Activated T-helper 17 cell treated with anti-CD3 and anti-CD28 coated beads, Interleukin-2, amount 50 U/mL, for 72 hours (primary cell): Measurements from ENCODE around the gene CTXND1. TPM values are rescaled to one million over a fixed set of nuclear protein-coding genes. Genes with fewer than 3 reads are reported as not detected.
"Not testable (repeated sequence)": the region's sequence is repeated elsewhere in the genome, so short reads cannot be mapped to it uniquely, and the experiment has no call there.

ENCODE experiments used
- ATAC-seq: fragments of 150-1000 bp; cut with Tn5 transposase; replicated peaks from 2 replicates; pipeline ENCODE4 v1.10.0; 2021; ENCODE audit warnings: mild to moderate bottlenecking, moderate library complexity
- H3K27ac Mint-ChIP-seq: one replicate; pipeline ENCODE4 v1.8.0; 2022; ENCODE audit warnings: mixed read lengths
- H3K27me3 Mint-ChIP-seq: one replicate; pipeline ENCODE4 v1.8.0; 2022; ENCODE audit warnings: mixed read lengths
- H3K36me3 Mint-ChIP-seq: one replicate; pipeline ENCODE4 v1.8.0; 2022; ENCODE audit warnings: low read depth, mild to moderate bottlenecking, mixed read lengths
- H3K4me1 Mint-ChIP-seq: one replicate; pipeline ENCODE4 v1.8.0; 2022; ENCODE audit warnings: mixed read lengths
- H3K4me3 Mint-ChIP-seq: one replicate; pipeline ENCODE4 v1.8.0; 2022; ENCODE audit warnings: mild to moderate bottlenecking, mixed read lengths
- H3K9me3 Mint-ChIP-seq: one replicate; pipeline ENCODE4 v1.8.0; 2022; ENCODE audit warnings: mixed read lengths
- total RNA-seq, 2 donors: library from RNA; stranded (reverse); gene quantifications; one replicate each; pipeline ENCODE4 v1.2.3, GENCODE V29; 2022

Gene CTXND1
- total RNA-seq, 2 donors from 2014 or later, result not detected

DNA sequence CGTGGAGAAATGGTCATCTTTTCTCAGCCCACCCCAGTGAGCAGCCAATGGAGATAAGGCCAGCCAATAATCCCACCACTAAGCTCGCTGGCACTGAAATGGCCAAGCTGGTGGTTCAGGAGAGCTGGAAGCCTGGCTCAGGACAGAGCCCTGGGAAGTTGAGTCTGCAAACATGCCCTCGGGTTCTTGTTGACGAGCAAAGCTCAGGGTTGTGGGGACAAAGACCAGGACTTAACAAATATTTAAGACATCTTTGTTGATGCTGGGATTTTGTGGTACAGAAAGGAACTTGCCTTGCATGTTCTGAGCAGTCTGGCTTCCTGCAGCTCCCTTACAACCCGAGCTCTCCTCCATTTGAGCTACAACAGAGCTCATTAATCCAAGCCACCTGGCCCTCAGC, 94.8 kb downstream of the CTXND1 start:
- Mint-ChIP-seq H3K4me3 (no peak overlapping the region), H3K27ac (no peak overlapping the region), H3K36me3 (peaks cover 49% of the 10 kb centered on the region), H3K27me3 (no peaks in the 10 kb centered on the region), H3K9me3 (no peaks in the 10 kb centered on the region), H3K4me1 (peaks cover 37% of the 10 kb centered on the region)
- ATAC-seq, result no peak

DNA sequence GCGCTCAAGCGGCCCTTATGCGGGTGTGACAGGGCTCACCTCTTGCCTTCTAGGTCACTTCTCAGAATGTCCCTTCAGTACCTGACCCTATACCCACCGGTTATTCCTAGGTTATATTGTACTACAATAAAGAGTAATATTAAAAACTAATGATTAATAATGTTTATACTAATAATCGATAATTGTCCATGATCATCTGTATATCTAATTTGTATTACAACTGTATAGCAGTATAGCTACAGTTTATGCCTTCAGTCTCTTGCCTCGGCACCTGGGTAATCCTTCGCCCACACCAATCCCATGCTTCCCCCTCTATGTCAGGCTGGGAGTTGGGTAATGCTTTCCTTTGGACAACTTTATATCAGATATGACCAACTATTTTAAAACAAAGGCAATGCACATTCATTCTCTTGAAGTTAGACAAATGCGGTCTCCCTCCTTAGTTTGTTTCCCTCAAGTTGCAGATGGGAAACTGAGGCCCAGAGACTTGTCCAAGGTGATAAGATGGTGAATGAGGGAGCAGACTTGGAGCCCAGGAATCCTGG, 95.8 kb downstream of the CTXND1 start:
- peaks cover 40% of the 10 kb centered on the region for H3K4me1 Mint-ChIP-seq

GRCh38 chr15:80155378-80156175, 96.4 kb downstream of the CTXND1 start:
- H3K4me1 Mint-ChIP-seq, result peaks cover 34% of the 10 kb centered on the region
- not testable (repeated sequence) for ATAC-seq, H3K27me3 Mint-ChIP-seq, H3K9me3 Mint-ChIP-seq
- peak overlapping the region; percentile 89 for H3K4me3 Mint-ChIP-seq
- peaks cover 34% of the 10 kb centered on the region for H3K36me3 Mint-ChIP-seq
- H3K27ac Mint-ChIP-seq, result peak overlapping the region; percentile 42

More for the DNA sequence above, 95.8 kb downstream of the CTXND1 start:
- Mint-ChIP-seq H3K9me3 (no peaks in the 10 kb centered on the region), H3K4me3 (no peak overlapping the region), H3K36me3 (peaks cover 41% of the 10 kb centered on the region), H3K27me3 (no peaks in the 10 kb centered on the region), H3K27ac (no peak overlapping the region)
- ATAC-seq, result no peak

DNA sequence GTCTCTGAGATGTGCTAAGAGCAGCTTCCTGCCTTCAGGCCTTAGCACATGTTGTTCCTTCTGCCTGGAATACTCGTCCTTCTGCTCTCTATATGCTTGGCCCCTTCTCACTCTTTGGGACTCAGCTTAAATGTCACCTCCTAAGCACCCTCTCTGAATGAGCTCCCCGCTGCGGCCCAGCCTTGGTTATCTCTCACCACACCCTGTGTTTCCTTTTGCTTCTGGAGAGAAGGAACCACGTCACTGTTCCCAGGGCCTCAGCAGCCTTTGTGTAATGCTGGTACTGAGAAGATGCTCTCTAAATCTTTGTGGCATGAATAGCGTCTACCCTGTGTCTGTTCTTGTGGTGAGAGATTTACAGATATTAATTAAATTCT, 97.0 kb downstream of the CTXND1 start:
- Mint-ChIP-seq H3K36me3 (peaks cover 28% of the 10 kb centered on the region), H3K27ac (peak overlapping the region; percentile 42), H3K4me1 (peaks cover 28% of the 10 kb centered on the region), H3K4me3 (peak overlapping the region; percentile 89), H3K27me3 (no peaks in the 10 kb centered on the region), H3K9me3 (no peaks in the 10 kb centered on the region)
- ATAC-seq, result no peak

DNA sequence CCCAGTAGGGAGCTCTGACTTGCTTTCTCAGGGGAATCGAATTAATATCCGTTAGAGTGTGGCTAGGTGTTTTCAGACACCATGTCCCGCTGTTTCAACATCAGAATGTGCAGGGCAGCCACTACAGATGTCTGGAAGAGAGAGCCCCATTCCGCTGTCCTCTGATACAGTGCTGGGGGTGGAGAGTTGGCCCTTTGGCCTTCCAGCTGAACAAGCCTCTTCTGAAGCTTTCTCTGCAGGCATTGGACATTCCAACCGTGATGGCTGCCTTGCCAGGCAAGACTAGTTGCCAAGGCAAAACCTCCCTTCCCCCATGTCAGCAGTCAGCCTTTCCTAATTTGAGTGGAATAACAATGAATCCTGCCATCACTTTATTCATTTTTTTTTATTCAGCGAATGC, 97.7 kb downstream of the CTXND1 start:
- Mint-ChIP-seq H3K4me3 (peak overlapping the region; percentile 89), H3K27me3 (no peaks in the 10 kb centered on the region), H3K4me1 (peaks cover 21% of the 10 kb centered on the region), H3K9me3 (no peaks in the 10 kb centered on the region), H3K27ac (peak overlapping the region; percentile 42), H3K36me3 (peaks cover 22% of the 10 kb centered on the region)
- ATAC-seq, result no peak

DNA sequence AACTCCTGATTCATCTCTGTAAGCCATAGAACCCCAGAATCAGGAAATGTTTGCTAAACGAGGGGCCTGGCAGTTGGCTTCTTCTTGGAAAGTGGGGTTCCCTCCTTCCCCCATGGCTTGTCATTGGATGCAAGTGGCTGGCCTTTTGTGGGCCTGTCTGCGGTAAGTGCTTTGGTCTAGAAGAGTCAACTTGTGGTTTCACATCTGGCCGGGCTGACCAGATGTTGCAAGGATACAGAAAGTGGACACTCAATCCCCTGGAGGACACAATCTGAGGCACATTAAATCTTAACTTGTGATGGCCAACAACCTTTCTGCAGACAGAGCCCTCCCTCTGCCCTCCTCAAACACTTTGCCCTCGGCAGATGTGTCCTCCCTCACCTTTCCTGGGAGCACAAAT, 98.1 kb downstream of the CTXND1 start:
- no peaks in the 10 kb centered on the region for H3K9me3 Mint-ChIP-seq
- H3K27ac Mint-ChIP-seq, result peak overlapping the region; percentile 90
- no peak for ATAC-seq
- no peaks in the 10 kb centered on the region for H3K27me3 Mint-ChIP-seq
- peak overlapping the region; percentile 89 for H3K4me3 Mint-ChIP-seq
- H3K36me3 Mint-ChIP-seq, result peaks cover 18% of the 10 kb centered on the region
- H3K4me1 Mint-ChIP-seq, result peaks cover 19% of the 10 kb centered on the region

DNA sequence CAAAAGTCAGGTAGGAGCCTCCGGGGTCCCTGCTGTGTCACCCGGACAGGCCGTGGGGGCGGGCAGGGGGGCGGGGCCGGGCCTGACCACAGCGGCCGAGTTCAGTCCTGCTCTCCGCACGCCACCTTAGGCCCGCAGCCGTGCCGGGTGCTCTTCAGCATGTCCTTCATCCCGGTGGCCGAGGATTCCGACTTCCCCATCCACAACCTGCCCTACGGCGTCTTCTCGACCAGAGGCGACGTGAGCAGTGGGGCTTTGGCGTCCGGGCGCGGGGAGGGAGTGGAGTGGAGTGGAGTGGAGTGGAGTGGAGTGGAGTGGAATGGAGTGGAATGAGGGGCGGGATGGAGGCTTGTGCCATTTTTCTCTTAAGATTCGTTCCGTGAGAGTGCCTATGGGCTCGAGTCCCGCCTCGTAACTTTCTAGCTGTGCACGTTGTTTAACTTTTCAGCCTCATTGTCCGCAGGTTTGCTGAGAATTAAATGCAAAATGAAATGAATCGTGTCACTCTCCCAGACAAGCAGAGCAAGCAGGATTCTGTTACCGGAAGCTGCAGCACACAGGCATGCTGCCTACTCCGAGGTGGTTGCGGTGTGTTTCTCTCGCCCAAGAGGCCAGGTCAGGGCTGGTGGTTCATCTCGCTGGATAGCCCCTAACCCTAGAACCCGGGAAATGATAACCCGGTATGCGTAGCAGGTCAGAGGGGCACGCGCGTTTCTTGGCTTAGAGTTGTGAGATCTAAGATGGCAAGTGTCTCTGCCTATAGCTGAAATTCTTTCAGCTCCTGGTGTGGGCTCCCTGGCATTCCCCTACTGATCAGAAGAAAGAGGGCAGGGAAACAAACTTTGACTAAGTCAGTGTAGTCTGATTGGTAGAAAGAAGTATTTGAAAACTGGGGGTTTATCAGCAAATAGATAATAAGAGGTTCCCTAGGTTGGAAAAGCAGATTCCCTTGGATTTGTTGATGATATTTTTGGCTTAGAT, 98.8 kb downstream of the CTXND1 start, which contains the start of gene FAH:
TSS of gene FAH (plus strand) at position 104 of the 981 bp plus-strand sequence. CDS start at position 160, 56 bp downstream.
- Mint-ChIP-seq H3K27ac (peak within 1 kb of the TSS; percentile 90), H3K27me3 (no peaks in the 10 kb centered on the region), H3K4me3 (peak within 1 kb of the TSS; percentile 89), H3K4me1 (peaks cover 19% of the 10 kb centered on the region), H3K9me3 (no peaks in the 10 kb centered on the region), H3K36me3 (peaks cover 11% of the 10 kb centered on the region)
- ATAC-seq, result peak; percentile 83

GRCh38 chr15:80152180-80152895, 99.7 kb downstream of the CTXND1 start:
- Mint-ChIP-seq H3K36me3 (peaks cover 10% of the 10 kb centered on the region), H3K27ac (peak overlapping the region; percentile 90), H3K4me1 (peaks cover 19% of the 10 kb centered on the region), H3K9me3 (no peaks in the 10 kb centered on the region), H3K4me3 (peak overlapping the region; percentile 89), H3K27me3 (no peaks in the 10 kb centered on the region)
- peak; percentile 73 for ATAC-seq

- no peak for ATAC-seq
- H3K36me3 Mint-ChIP-seq, result peaks cover 10% of the 10 kb centered on the region
Observed at GRCh38 chr15:80151576-80151975, 100.4 kb downstream of the CTXND1 start.

DNA sequence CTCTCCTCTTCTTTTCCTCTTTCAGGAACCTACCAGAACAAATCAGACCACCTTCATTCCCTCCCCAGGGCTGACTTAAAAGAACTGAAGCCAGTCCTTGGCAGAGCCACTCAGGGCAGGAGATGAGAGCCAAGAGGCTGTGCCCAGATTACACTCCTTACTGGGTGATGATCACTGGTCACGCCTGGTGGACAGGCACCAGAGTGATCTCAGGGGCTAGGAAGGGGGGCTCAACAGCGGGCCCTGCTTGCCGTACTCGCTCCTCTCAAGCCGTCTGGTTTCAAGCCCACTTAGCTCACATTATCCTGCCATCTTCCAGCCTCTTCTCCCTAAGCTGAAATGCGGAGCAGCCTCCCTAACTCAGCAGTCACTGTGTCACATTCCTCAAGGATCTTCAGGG, 100.9 kb downstream of the CTXND1 start:
- no peak for ATAC-seq
- Mint-ChIP-seq H3K27ac (no peak overlapping the region), H3K4me1 (peaks cover 19% of the 10 kb centered on the region), H3K4me3 (no peak overlapping the region), H3K9me3 (no peaks in the 10 kb centered on the region), H3K27me3 (no peaks in the 10 kb centered on the region), H3K36me3 (peaks cover 10% of the 10 kb centered on the region)

More at GRCh38 chr15:80151576-80151975, 100.4 kb downstream of the CTXND1 start:
- Mint-ChIP-seq H3K4me3 (peak overlapping the region; percentile 73), H3K27ac (peak overlapping the region; percentile 47), H3K4me1 (peaks cover 19% of the 10 kb centered on the region), H3K27me3 (no peaks in the 10 kb centered on the region), H3K9me3 (no peaks in the 10 kb centered on the region)

Other genes with a start within 250 kb of the CTXND1 start
- gene ZFAND6, start 192.5 kb downstream of the CTXND1 start, total RNA-seq, result 10 to 100 TPM; 26.2 to 35.2 TPM
- 10 to 100 TPM; 66.3 to 87.7 TPM for gene FAH, start 99.2 kb downstream of the CTXND1 start, total RNA-seq
- gene ARNT2, start 152.2 kb upstream of the CTXND1 start, total RNA-seq, result under 1 TPM; 0.09 to 0.21 TPM